K562 (cell line): ENCODE results near the gene ADD3. TPM values are rescaled to one million over a fixed set of nuclear protein-coding genes. Genes with fewer than 3 reads are reported as not detected.
A peak's percentile ranks its signal among the peaks of the same experiment; 100 is the strongest.

Experiments
- BRCA1 ChIP-seq, 2 experiments: fragments of 450-650 bp in 1 of 2; sonication (generic) in 1 of 2; formaldehyde crosslinking in 1 of 2; IDR thresholded peaks; 2 replicates each; pipeline versions ENCODE4 v1.5.0 to v1.6.1; 2017 to 2020; ENCODE audit warnings: mild to moderate bottlenecking in 1 of 2, missing genetic modification reagents in 1 of 2
- COPS2 ChIP-seq: fragments of 450-650 bp; conservative IDR thresholded peaks from 2 replicates; pipeline ENCODE4 v1.6.1; 2016; ENCODE audit warnings: mild to moderate bottlenecking, moderate library complexity
- DACH1 ChIP-seq: fragments of 450-650 bp; IDR thresholded peaks from 2 replicates; pipeline ENCODE4 v1.6.1; 2018; ENCODE audit not compliant: partially characterized antibody
- DPF2 ChIP-seq: fragments of 450-650 bp; IDR thresholded peaks from 2 replicates; pipeline ENCODE4 v1.6.1; 2016
- HDAC3 ChIP-seq: fragments of 450-650 bp; IDR thresholded peaks from 2 replicates; pipeline ENCODE4 v1.6.1; 2018; ENCODE audit warnings: borderline replicate concordance, mild to moderate bottlenecking, moderate library complexity; ENCODE audit not compliant: partially characterized antibody
- JUND ChIP-seq, 2 experiments: IDR thresholded peaks; 2 replicates in 1 of 2; 3 replicates in 1 of 2; pipeline ENCODE4 v1.6.1; 2011; ENCODE audit warnings: borderline replicate concordance in 2 of 2, low read depth in 2 of 2, low read length in 2 of 2, improper control_type of control experiment in 1 of 2, missing biosample characterization in 1 of 2, missing genetic modification characterization in 1 of 2, missing genetic modification reagents in 1 of 2
- LCOR ChIP-seq: sonication (generic); formaldehyde crosslinking; IDR thresholded peaks from 2 replicates; pipeline ENCODE4 v1.8.0; 2022; ENCODE audit warnings: mild to moderate bottlenecking, missing genetic modification reagents
- MAFG ChIP-seq: fragments of 450-650 bp; conservative IDR thresholded peaks from 2 replicates; pipeline ENCODE4 v1.6.1; 2016; ENCODE audit warnings: missing genetic modification characterization, missing compliant biosample characterization
- NCOR1 ChIP-seq: fragments of 450-650 bp; IDR thresholded peaks from 2 replicates; pipeline ENCODE4 v1.6.1; 2016; ENCODE audit warnings: mild to moderate bottlenecking, moderate library complexity
- NFXL1 ChIP-seq: fragments of 450-650 bp; formaldehyde crosslinking; IDR thresholded peaks from 2 replicates; pipeline ENCODE4 v1.4.0; 2021; ENCODE audit warnings: mild to moderate bottlenecking
- SMAD4 ChIP-seq: fragments of 250-450 bp; sonication (Bioruptor Pico); conservative IDR thresholded peaks from 2 replicates; pipeline ENCODE4 v1.8.0; 2021; ENCODE audit warnings: inconsistent platforms, mild to moderate bottlenecking, moderate library complexity
- TEAD1 ChIP-seq, 2 experiments: fragments of 450-650 bp in 1 of 2; sonication (generic) in 1 of 2; formaldehyde crosslinking; IDR thresholded peaks; 2 replicates each; pipeline versions ENCODE4 v1.4.0 to v1.8.0; 2020 to 2022; ENCODE audit warnings: mild to moderate bottlenecking in 2 of 2, missing genetic modification reagents in 1 of 2
- ZNF12 ChIP-seq: sonication (generic); formaldehyde crosslinking; IDR thresholded peaks from 2 replicates; pipeline ENCODE4 v1.4.0; 2020; ENCODE audit warnings: mild to moderate bottlenecking, missing genetic modification reagents
- ZNF239 ChIP-seq: fragments of 250-450 bp; sonication (Bioruptor Pico); IDR thresholded peaks from 2 replicates; pipeline ENCODE4 v1.4.0; 2020; ENCODE audit warnings: mild to moderate bottlenecking
- ZNF24 ChIP-seq: fragments of 450-650 bp; IDR thresholded peaks from 2 replicates; pipeline ENCODE4 v1.6.1; 2016
- ZNF384 ChIP-seq: IDR thresholded peaks from 2 replicates; pipeline ENCODE4 v1.6.1; 2012; ENCODE audit warnings: low read depth, low read length, improper control_type of control experiment
- ZNF76 ChIP-seq: fragments of 250-450 bp; sonication (Bioruptor Pico); IDR thresholded peaks from 2 replicates; pipeline ENCODE4 v1.4.0; 2020; ENCODE audit warnings: mild to moderate bottlenecking, moderate library complexity, borderline replicate concordance
- ZNF766 ChIP-seq: fragments of 200-800 bp; sonication (Bioruptor generic); conservative IDR thresholded peaks from 2 replicates; pipeline ENCODE4 v1.6.1; 2016; ENCODE audit warnings: missing genetic modification characterization, missing compliant biosample characterization
- polyA plus RNA-seq, 8 experiments: library from polyadenylated mRNA; depleted of rRNA in 4 of 8; stranded (reverse) in 5 of 8; unstranded in 3 of 8; fragments of >200 nt; fragmentation: Nextera tagmentation in 2 of 8; fragmentation: Illumina TruSeq in 1 of 8; extraction: Ambion mirVana in 2 of 8; extraction: Trizol in 1 of 8; gene quantifications; 2 replicates each; pipeline versions ENCODE4 v1.2.1 to v1.2.3, GENCODE V29; 2011 to 2014; ENCODE audit warnings: inconsistent platforms in 1 of 8, missing spikeins in 1 of 8
- total RNA-seq, 7 experiments: library from RNA; depleted of rRNA in 6 of 7; stranded (reverse); fragments of >200 nt in 6 of 7; fragmentation: Illumina TruSeq in 2 of 7; extraction: Trizol in 2 of 7; gene quantifications; 2 replicates each; pipeline versions ENCODE4 v1.2.1 to v1.2.3, GENCODE V29; 2011 to 2021; ENCODE audit warnings: low replicate concordance in 1 of 7
- TF ChIP-seq, protein P1 (sequence below), 2 experiments: fragments of 250-450 bp in 1 of 2; fragments of 450-650 bp in 1 of 2; sonication (Bioruptor Pico) in 1 of 2; IDR thresholded peaks; 2 replicates each; pipeline versions ENCODE4 v1.6.1 to v1.8.0; 2016 to 2021; ENCODE audit warnings: mild to moderate bottlenecking in 2 of 2, moderate library complexity in 2 of 2, missing compliant biosample characterization in 1 of 2, missing genetic modification characterization in 1 of 2
- TF ChIP-seq, protein P2 (sequence below): sonication (generic); formaldehyde crosslinking; IDR thresholded peaks from 2 replicates; pipeline ENCODE4 v1.8.1; 2023; ENCODE audit warnings: missing genetic modification reagents, mild to moderate bottlenecking, borderline replicate concordance
- TF ChIP-seq, protein P3 (sequence below): fragments of 250-450 bp; sonication (Bioruptor Pico); IDR thresholded peaks from 2 replicates; pipeline ENCODE4 v1.5.1; 2021; ENCODE audit warnings: mild to moderate bottlenecking

Gene ADD3
- total and polyA plus RNA-seq, 9 of the 15 experiments (the other 6 are each of a cell fraction or from before 2014, with no cell fraction given) = 13.2 to 125 (median 31.7) TPM

DNA sequence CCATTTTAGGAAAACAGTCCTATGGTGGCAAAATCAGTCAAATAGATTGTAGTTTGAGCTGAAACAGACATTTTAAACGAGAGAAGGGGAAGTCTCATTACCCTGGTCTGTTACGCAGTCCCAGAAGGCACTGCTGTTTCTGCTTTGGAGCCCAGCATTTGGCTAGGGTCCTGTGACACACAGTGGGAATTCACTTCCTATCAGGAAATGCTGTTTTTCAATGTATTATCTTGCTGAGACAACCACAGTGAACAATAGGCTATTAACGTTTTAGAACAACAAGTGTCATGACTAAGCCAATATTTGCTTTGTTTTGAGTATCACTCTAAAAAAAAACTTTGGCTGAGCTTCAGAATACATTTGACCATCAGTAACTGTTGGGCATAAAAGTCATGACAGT is 74.1 kb downstream of the ADD3 start (continued):
- peak; percentile 35 for TF ChIP-seq HDAC3
- no peak for TF ChIP-seq ZNF24
- TF ChIP-seq MAFG (tag) = peak; percentile 48
- no peak for TF ChIP-seq BRCA1 (IDR thresholded peaks at IDR 0.05)
- no peak for TF ChIP-seq BRCA1 (CRISPR knock-in tag; IDR thresholded peaks at IDR 0.05)
- TF ChIP-seq NFXL1 = no peak
- TF ChIP-seq NCOR1 = 0 out of 2 replicates have a peak, but pooled peaks have one; percentile 15
- no peak for TF ChIP-seq ZNF12 (CRISPR knock-in tag)
- no peak for TF ChIP-seq JUND (IDR thresholded peaks at IDR 0.05; ENCODE audit: borderline replicate concordance, low read depth, low read length)
- 0 out of 3 replicates have a peak, but pooled peaks have one; percentile 25 for TF ChIP-seq JUND (tag; IDR thresholded peaks at IDR 0.05; ENCODE audit: borderline replicate concordance, low read depth, low read length)
- TF ChIP-seq DACH1 = peak; percentile 40
- TF ChIP-seq, protein P1, sequence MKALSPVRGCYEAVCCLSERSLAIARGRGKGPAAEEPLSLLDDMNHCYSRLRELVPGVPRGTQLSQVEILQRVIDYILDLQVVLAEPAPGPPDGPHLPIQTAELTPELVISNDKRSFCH (CRISPR knock-in tag; IDR thresholded peaks at IDR 0.05) = no peak
- TF ChIP-seq, protein P1 (tag; IDR thresholded peaks at IDR 0.05) = peak; percentile 58; the same call in 1 of the 2 replicates
- 0 out of 2 replicates have a peak, but pooled peaks have one; percentile 18 for TF ChIP-seq ZNF766 (CRISPR knock-in tag)
- no peak for TF ChIP-seq TEAD1 (CRISPR knock-in tag; IDR thresholded peaks at IDR 0.05)
- peak; percentile 58; the same call in 1 of the 2 replicates for TF ChIP-seq SMAD4
- TF ChIP-seq ZNF384 = peak; percentile 39; the same call in 1 of the 2 replicates
- peak; percentile 20; the same call in 1 of the 2 replicates for TF ChIP-seq ZNF239 (CRISPR knock-in tag)
- TF ChIP-seq, protein P2, sequence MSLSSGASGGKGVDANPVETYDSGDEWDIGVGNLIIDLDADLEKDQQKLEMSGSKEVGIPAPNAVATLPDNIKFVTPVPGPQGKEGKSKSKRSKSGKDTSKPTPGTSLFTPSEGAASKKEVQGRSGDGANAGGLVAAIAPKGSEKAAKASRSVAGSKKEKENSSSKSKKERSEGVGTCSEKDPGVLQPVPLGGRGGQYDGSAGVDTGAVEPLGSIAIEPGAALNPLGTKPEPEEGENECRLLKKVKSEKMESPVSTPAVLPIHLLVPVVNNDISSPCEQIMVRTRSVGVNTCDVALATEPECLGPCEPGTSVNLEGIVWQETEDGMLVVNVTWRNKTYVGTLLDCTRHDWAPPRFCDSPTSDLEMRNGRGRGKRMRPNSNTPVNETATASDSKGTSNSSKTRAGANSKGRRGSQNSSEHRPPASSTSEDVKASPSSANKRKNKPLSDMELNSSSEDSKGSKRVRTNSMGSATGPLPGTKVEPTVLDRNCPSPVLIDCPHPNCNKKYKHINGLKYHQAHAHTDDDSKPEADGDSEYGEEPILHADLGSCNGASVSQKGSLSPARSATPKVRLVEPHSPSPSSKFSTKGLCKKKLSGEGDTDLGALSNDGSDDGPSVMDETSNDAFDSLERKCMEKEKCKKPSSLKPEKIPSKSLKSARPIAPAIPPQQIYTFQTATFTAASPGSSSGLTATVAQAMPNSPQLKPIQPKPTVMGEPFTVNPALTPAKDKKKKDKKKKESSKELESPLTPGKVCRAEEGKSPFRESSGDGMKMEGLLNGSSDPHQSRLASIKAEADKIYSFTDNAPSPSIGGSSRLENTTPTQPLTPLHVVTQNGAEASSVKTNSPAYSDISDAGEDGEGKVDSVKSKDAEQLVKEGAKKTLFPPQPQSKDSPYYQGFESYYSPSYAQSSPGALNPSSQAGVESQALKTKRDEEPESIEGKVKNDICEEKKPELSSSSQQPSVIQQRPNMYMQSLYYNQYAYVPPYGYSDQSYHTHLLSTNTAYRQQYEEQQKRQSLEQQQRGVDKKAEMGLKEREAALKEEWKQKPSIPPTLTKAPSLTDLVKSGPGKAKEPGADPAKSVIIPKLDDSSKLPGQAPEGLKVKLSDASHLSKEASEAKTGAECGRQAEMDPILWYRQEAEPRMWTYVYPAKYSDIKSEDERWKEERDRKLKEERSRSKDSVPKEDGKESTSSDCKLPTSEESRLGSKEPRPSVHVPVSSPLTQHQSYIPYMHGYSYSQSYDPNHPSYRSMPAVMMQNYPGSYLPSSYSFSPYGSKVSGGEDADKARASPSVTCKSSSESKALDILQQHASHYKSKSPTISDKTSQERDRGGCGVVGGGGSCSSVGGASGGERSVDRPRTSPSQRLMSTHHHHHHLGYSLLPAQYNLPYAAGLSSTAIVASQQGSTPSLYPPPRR = no peak
- TF ChIP-seq, protein P3, sequence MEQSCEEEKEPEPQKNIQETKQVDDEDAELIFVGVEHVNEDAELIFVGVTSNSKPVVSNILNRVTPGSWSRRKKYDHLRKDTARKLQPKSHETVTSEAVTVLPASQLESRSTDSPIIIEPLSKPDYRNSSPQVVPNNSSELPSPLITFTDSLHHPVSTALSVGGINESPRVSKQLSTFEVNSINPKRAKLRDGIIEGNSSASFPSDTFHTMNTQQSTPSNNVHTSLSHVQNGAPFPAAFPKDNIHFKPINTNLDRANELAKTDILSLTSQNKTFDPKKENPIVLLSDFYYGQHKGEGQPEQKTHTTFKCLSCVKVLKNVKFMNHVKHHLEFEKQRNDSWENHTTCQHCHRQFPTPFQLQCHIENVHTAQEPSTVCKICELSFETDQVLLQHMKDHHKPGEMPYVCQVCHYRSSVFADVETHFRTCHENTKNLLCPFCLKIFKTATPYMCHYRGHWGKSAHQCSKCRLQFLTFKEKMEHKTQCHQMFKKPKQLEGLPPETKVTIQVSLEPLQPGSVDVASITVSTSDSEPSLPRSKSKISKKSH (CRISPR knock-in tag) = no peak
- TF ChIP-seq LCOR (CRISPR knock-in tag) = no peak
- no peak for TF ChIP-seq ZNF76 (CRISPR knock-in tag)
- no peak for TF ChIP-seq COPS2
- TF ChIP-seq DPF2 = 0 out of 2 replicates have a peak, but pooled peaks have one; percentile 34
